CD4-positive, alpha-beta T cell treated with Interleukin-6 for 4 hours (primary cell): ENCODE measurements around the gene SLC12A5.
A peak's percentile ranks its signal among the peaks of the same experiment; 100 is the strongest.

Source experiments
- DNase-seq: peaks from one replicate; pipeline ENCODE4 v3.0.0-alpha.2; 2020; ENCODE audit warnings: mixed read lengths

SLC12A5 gene

GRCh38 chr20:46028110-46028509 lies 905 bp upstream of the SLC12A5 start:
- no peak for DNase-seq

DNA sequence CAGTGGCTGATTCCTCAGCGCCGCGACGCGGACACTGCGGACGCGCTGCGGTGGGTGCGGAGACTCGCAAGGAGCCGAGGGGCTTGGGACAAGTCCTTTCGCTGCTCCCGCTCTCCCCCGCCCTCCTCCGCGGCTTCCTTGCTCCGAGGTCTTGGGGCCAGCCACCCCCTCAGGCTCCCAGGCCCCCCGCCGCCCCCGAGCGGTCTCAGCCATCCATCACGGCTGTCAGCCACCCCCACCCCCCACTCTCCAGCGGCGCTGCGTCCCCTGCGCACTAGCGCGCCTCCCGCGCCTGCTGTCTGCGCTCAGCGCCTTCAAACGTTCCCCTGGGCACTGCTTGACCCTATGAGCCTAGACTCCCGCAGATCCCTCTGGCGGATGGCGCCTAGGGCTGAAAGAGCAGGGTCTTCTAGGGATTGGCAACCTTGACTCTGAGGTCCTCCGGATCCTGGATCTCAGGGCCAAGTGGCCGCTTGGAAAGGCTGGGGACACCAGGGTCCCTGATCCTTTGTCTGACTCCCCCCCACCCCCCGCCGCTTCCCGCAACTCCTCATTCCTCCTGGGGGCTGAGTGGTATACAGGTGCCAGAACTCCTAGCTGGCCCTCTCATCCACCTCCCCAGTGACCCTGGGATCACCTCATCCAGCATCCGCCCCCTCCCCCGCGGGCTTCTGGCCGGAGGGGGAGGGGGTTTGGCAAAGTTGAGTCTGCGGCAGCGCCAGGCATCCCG lies 1.4 kb downstream of the SLC12A5 start:
- DNase-seq = no peak

GRCh38 chr20:46031014-46031569 lies 2.1 kb downstream of the SLC12A5 start:
- no peak for DNase-seq

DNA sequence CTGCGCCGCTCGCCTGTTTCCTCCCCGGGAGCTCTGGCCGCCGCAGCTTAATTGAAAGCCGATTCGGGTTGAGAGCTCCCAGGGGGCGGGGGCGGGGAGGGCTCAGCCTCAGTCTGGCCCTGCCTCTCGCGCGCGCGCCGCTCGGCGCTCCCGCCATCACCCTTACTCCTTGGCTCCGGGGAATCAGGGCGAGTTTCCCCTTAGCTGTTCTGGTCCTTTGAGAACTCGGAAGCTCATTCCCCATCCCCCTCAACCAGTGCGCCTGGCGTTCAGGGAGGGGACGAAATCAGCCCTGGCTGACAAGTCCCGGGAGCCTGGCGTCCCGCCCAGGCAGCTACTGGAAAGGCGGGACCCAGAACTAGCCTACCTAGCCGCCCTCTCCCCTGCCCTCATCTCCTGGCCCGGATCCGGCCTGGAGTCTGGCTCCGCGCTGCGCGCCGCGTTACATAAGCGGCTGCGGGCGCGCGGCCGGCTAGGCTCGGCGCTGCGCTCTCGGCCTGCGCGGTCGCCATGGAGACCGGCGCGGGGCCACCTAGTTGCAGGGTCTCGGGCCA lies 2.8 kb downstream of the SLC12A5 start:
- DNase-seq = no peak

DNA sequence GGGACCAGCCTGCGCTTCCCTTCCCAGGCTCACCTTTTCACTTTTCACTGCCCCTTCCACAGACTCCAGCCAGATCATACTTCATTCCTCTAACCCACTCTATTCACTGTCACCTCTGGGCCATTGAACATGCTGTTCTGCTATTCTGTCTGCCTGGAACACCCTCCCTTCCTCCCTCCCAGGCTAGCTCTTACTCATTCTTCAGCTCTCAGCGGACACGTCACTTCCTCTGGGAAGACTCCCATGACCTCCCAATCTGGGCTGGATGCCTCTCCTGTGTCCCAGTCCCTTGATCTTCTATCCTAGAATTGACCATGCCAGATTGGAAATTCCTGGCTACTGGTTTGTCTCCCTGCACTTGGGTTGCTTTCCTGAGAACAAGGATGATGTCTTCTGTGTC lies 5.0 kb downstream of the SLC12A5 start:
- DNase-seq = no peak

- DNase-seq = no peak
These were observed 6.2 kb downstream of the SLC12A5 start for GRCh38 chr20:46035253-46035652.

GRCh38 chr20:46035713-46036112 lies 6.7 kb downstream of the SLC12A5 start:
- DNase-seq = no peak

DNA sequence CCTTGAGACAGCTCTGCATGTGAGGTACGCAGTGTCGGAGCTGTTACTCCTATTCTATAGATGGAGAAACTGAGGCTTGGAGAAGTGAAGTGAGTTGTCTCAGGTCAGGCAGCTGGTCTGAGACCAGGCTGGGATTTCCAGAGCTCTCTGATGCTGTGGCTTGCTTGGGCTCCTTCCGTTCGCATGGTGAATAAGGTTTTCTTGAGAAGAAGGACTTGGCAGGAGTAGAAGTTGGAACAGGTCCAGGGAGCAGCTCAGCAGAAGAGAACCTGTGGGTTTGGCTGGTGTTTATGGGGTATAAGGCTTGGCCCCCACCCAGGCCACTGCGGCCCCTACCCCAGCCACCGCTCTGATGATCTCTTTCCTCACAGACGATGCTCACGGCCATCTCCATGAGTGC lies 7.4 kb downstream of the SLC12A5 start:
- DNase-seq = no peak

DNA sequence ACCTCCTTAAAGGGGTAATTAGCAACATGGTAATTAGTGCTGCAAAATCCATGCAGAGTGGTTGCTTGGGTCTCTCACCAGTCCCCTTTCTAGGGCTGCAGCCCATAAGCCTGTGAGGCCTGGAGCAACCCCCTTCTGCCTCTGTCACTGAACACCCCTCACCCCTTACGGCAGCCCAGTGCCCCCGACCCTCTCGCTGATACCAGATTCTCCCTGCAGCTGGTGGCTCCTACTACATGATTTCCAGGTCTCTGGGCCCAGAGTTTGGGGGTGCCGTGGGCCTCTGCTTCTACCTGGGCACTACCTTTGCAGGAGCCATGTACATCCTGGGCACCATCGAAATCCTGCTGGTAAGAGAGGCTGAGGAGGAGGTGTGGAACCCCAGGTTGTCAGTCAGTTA lies 8.0 kb downstream of the SLC12A5 start:
- DNase-seq = no peak

DNA sequence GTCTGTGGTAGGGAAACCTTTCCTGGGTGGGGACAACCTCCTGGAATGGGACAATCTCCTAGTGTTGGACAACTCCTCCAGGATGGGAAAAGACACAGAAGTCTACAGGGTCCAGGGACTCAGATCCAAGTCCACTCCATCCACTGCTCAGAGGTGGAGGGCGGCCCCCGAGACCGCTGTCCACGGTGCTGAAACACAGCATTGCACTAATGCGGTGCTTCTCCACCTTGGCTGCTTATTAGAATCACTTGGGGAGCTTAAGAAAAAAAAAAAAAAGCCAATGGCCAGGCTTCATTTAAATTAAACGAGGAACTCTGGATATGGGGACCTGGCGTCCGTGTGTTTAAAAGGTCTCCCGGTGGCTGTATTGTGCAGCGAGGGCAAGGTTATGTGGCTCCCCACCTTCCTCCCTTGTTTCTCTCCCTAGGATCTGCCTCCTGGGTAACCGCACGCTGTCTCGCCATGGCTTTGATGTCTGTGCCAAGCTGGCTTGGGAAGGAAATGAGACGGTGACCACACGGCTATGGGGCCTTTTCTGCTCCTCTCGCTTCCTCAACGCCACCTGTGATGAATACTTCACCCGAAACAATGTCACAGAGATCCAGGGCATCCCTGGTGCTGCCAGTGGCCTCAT lies 12.0 kb downstream of the SLC12A5 start:
- peak; percentile 41 for DNase-seq

- DNase-seq = no peak
These were observed 14.5 kb downstream of the SLC12A5 start for GRCh38 chr20:46043556-46043955.

GRCh38 chr20:46044896-46045295 lies 15.9 kb downstream of the SLC12A5 start:
- no peak for DNase-seq

DNA sequence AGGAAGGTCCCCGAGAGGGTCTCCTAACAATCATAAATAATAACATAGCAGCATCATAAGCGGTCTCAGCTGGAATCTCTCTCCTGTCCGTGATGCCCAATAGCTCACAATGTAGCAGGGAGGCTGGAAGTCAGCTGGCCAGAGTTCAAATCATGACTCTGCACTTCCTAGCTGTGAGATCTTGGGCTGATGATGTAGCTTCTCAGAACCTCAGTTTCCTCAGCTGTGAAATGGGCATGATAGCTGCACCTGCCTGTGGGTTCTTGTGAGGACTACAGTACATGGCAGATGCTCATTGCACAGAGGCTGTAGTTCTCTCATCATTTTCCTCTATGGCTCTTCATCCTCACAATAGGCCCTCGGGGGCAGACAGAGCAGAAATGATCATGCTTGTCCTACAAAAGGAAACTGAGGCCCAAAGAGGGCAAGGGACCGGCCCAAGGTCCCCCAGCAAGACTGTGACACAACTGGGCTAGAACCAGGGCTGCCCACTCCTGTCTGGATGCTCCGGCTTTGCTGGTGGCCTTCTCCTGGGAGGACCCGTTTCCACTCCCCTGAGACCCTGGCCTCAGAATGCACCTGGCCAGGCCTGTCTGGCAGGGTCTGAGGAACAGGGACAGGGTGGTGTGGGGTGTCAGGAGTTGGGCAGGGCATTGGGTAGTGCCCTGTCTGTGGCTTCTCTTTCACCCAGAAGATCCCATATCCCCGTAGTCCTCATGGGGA lies 17.7 kb downstream of the SLC12A5 start:
- no peak for DNase-seq

- no peak for DNase-seq
These were observed 18.8 kb downstream of the SLC12A5 start for GRCh38 chr20:46047821-46048220.

- DNase-seq = no peak
These were observed 20.2 kb downstream of the SLC12A5 start for GRCh38 chr20:46049190-46049589.

DNA sequence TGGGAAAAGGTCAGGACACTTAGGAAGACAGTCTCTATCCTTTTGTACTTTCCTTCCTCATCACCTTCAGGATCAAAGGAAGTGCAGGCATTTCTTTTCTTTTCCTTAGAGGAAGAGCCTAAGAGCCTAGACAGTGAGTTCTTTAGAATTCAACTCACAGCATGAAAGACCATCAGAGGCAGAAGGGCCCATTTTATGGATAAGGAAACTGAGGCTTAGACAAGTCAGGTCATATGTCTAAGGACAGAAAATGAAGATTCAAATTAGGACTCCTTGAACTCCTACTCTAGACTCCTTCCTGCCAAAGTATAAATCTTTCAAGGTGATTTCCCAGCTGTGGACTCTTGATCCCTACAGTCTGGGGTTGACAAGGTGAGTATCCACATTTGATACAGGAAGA lies 20.8 kb downstream of the SLC12A5 start:
- no peak for DNase-seq

DNA sequence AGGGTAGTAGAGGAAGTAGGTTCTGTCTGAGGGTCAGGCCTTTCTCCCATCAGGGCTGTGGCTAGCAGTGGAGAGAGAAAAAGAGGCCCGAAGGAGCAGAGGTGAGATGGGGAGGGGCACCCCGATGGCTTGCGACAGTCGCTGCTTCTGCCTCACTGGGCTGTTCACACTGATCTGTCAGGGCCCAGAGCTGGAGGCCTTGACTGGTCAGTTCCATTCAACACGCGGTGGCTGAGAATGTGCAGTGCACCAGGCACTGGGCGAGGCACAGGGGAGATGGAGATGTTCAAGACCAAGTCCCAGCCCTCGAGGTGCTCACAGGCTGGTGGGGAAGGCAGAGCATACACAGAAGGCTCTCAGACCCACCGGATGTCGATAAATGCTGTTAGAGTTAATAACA lies 21.4 kb downstream of the SLC12A5 start:
- DNase-seq = no peak

GRCh38 chr20:46050885-46051284 lies 21.9 kb downstream of the SLC12A5 start:
- DNase-seq = no peak

- no peak for DNase-seq
These were observed 22.7 kb downstream of the SLC12A5 start for GRCh38 chr20:46051556-46052308.

- no peak for DNase-seq
These were observed 24.4 kb downstream of the SLC12A5 start for GRCh38 chr20:46053416-46053815.

DNA sequence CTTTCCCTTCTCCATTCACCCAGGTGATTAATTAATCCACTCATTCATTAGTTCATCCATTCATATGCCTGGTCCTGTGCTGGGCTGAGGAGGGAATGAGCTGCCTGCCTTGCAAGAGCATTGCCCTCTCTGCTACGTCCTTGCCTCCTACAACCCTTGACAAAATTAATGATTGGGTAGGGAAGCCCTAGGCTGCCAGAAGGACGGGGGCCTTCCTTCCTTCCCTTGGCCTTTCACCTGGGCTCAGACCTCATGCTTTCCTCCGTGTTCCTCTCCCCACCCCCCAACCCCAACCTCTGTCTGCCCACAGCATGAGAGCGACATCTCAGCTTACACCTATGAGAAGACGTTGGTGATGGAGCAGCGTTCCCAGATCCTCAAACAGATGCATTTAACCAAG lies 25.6 kb downstream of the SLC12A5 start:
- no peak for DNase-seq

GRCh38 chr20:46055269-46055668 lies 26.3 kb downstream of the SLC12A5 start:
- no peak for DNase-seq
